Liver (tissue), 3 donors: ENCODE data around the gene CHST12.

Source experiments
- JUND ChIP-seq, 2 donors: IDR thresholded peaks; 2 replicates each; pipeline ENCODE4 v1.6.1; 2016; ENCODE audit warnings: antibody characterized with exemption in 2 of 2
- RAD21 ChIP-seq, 2 donors: IDR thresholded peaks; 2 replicates each; pipeline ENCODE4 v1.6.1; 2016; ENCODE audit warnings: antibody characterized with exemption in 2 of 2, mild to moderate bottlenecking in 2 of 2
- YY1 ChIP-seq: IDR thresholded peaks from 2 replicates; pipeline ENCODE4 v1.6.1; 2016; ENCODE audit warnings: antibody characterized with exemption, mild to moderate bottlenecking
- TF ChIP-seq, protein P1 (sequence below): fragments of 150-350 bp; IDR thresholded peaks from 2 replicates; pipeline ENCODE4 v1.5.1; 2017; ENCODE audit warnings: improper control_type of control experiment, low read depth, low read length; ENCODE audit not compliant: missing input control
- TF ChIP-seq, protein P2 (sequence below): IDR thresholded peaks from 2 replicates; pipeline ENCODE4 v1.6.1; 2016; ENCODE audit warnings: antibody characterized with exemption
- TF ChIP-seq, protein P3 (sequence below): IDR thresholded peaks from 2 replicates; pipeline ENCODE4 v1.6.1; 2016; ENCODE audit warnings: antibody characterized with exemption, mild to moderate bottlenecking
- donor health status: healthy.
- donor health status: healthy.

DNA sequence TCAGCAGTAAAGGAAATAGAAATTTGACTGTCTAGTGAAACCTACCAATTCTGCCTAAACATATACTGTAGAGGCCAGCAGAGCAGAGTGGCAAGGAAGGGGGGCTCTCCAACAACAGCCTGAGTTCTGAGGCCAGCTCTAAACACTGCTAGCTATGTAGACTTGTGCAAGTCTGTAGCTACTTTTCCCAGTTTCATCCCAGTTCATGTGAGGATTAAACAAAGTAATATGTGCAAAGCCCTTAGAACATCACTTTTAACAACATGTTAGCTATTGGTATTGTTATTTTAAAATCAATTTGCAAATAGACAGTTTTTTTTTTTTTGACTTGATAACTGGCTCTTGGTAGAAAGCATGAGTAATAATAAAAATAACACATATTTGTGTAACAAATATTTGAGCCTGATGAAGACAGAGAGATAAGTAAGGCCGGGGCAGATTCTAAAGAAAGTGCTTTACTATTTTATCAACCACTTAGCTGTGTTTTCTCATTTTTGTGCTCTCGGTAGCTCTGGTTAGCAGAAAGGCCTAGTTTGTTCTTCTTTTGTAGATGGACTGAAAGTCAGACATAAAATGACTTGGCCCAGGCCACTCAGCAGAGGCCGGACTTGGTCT is 9.3 kb downstream of the CHST12 start:
- TF ChIP-seq, protein P1, sequence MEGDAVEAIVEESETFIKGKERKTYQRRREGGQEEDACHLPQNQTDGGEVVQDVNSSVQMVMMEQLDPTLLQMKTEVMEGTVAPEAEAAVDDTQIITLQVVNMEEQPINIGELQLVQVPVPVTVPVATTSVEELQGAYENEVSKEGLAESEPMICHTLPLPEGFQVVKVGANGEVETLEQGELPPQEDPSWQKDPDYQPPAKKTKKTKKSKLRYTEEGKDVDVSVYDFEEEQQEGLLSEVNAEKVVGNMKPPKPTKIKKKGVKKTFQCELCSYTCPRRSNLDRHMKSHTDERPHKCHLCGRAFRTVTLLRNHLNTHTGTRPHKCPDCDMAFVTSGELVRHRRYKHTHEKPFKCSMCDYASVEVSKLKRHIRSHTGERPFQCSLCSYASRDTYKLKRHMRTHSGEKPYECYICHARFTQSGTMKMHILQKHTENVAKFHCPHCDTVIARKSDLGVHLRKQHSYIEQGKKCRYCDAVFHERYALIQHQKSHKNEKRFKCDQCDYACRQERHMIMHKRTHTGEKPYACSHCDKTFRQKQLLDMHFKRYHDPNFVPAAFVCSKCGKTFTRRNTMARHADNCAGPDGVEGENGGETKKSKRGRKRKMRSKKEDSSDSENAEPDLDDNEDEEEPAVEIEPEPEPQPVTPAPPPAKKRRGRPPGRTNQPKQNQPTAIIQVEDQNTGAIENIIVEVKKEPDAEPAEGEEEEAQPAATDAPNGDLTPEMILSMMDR = no peak
- TF ChIP-seq, protein P2, sequence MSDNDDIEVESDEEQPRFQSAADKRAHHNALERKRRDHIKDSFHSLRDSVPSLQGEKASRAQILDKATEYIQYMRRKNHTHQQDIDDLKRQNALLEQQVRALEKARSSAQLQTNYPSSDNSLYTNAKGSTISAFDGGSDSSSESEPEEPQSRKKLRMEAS = no peak
- no peak for TF ChIP-seq RAD21 (IDR thresholded peaks at IDR 0.05)
- no peak for TF ChIP-seq YY1
- TF ChIP-seq, protein P3, sequence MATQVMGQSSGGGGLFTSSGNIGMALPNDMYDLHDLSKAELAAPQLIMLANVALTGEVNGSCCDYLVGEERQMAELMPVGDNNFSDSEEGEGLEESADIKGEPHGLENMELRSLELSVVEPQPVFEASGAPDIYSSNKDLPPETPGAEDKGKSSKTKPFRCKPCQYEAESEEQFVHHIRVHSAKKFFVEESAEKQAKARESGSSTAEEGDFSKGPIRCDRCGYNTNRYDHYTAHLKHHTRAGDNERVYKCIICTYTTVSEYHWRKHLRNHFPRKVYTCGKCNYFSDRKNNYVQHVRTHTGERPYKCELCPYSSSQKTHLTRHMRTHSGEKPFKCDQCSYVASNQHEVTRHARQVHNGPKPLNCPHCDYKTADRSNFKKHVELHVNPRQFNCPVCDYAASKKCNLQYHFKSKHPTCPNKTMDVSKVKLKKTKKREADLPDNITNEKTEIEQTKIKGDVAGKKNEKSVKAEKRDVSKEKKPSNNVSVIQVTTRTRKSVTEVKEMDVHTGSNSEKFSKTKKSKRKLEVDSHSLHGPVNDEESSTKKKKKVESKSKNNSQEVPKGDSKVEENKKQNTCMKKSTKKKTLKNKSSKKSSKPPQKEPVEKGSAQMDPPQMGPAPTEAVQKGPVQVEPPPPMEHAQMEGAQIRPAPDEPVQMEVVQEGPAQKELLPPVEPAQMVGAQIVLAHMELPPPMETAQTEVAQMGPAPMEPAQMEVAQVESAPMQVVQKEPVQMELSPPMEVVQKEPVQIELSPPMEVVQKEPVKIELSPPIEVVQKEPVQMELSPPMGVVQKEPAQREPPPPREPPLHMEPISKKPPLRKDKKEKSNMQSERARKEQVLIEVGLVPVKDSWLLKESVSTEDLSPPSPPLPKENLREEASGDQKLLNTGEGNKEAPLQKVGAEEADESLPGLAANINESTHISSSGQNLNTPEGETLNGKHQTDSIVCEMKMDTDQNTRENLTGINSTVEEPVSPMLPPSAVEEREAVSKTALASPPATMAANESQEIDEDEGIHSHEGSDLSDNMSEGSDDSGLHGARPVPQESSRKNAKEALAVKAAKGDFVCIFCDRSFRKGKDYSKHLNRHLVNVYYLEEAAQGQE = no peak
- no peak for TF ChIP-seq JUND (IDR thresholded peaks at IDR 0.05)
